Measurements from ENCODE around the gene RPL36.
"Not testable (repeated sequence)": the region's sequence is repeated elsewhere in the genome, so short reads cannot be mapped to it uniquely, and the experiment has no call there.

Gene RPL36

GRCh38 chr19:5733172-5733571 is 43.1 kb downstream of the RPL36 start:
- FAIRE-seq, result not testable (repeated sequence)

GRCh38 chr19:5738423-5738822 is 48.3 kb downstream of the RPL36 start:
- FAIRE-seq (no peak), DNase-seq (ENCODE audit: extremely low spot score, insufficient read length, low read depth) (no peak)

More at GRCh38 chr19:5733172-5733571, 43.1 kb downstream of the RPL36 start:
- DNase-seq (ENCODE audit: extremely low spot score, insufficient read length, low read depth), result not testable (repeated sequence)
